Ectodermal cell (in vitro differentiated cells): ENCODE data around the gene C4orf17.
"Not testable (repeated sequence)": the region's sequence is repeated elsewhere in the genome, so short reads cannot be mapped to it uniquely, and the experiment has no call there.

Source experiments
- H3K27ac ChIP-seq: 2 replicates; pipeline ENCODE4 v1.7.0; 2013; ENCODE audit warnings: mild to moderate bottlenecking, low read depth, low read length; ENCODE audit not compliant: insufficient read depth, poor library complexity, severe bottlenecking
- H3K27me3 ChIP-seq: 2 replicates; pipeline ENCODE4 v1.7.0; 2013; ENCODE audit warnings: mild to moderate bottlenecking, low read length; ENCODE audit not compliant: insufficient read depth, control insufficient read depth, poor library complexity, severe bottlenecking
- H3K36me3 ChIP-seq: one replicate; pipeline ENCODE4 v1.7.0; 2013; ENCODE audit warnings: low read length; ENCODE audit not compliant: control insufficient read depth, insufficient read depth
- H3K4me1 ChIP-seq: one replicate; pipeline ENCODE4 v1.7.0; 2013; ENCODE audit warnings: low read length; ENCODE audit not compliant: control insufficient read depth, insufficient read depth
- H3K4me3 ChIP-seq: 2 replicates; pipeline ENCODE4 v1.7.0; 2013; ENCODE audit warnings: low read depth, low read length, control low read depth; ENCODE audit not compliant: insufficient read depth
- H3K9me3 ChIP-seq: 2 replicates; pipeline ENCODE4 v1.7.0; 2013; ENCODE audit warnings: mild to moderate bottlenecking, low read length, moderate library complexity; ENCODE audit not compliant: control insufficient read depth
- WGBS, 2 experiments: methylation state at CpG; one replicate each; pipeline ENCODE4 v1.1.7; 2013; ENCODE audit warnings: missing lambda C conversion rate in 2 of 2; 5-methylcytosine and 5-hydroxymethylcytosine counted together

The C4orf17 gene

DNA sequence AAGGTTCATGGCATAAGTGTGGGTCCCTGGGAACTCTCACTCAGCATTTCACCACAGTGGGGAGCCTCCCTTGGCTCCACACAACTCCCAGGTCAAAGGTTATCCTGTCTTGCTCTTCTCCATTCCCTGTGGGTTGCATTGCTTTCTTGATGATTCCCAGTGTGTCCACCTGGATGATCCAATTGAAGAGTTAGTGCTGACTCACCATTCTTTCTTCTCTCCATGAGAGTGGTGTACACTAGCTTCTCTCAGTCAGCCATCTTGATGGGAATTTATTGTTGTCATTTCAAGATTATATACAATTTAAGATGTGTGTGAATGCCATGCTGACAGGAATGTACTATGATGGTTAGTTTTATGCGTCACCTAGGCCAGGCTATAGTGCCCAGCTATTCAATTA is 25.6 kb upstream of the C4orf17 start:
- Histone ChIP-seq H3K27me3 (no peaks in the 10 kb centered on the region), H3K4me1 (no peaks in the 10 kb centered on the region), H3K9me3 (no peaks in the 10 kb centered on the region), H3K36me3 (no peaks in the 10 kb centered on the region), H3K4me3 (no peak overlapping the region), H3K27ac (no peak overlapping the region)
- 100% methylated on average over 1 of the region's 1 CpG for WGBS, 2 experiments

DNA sequence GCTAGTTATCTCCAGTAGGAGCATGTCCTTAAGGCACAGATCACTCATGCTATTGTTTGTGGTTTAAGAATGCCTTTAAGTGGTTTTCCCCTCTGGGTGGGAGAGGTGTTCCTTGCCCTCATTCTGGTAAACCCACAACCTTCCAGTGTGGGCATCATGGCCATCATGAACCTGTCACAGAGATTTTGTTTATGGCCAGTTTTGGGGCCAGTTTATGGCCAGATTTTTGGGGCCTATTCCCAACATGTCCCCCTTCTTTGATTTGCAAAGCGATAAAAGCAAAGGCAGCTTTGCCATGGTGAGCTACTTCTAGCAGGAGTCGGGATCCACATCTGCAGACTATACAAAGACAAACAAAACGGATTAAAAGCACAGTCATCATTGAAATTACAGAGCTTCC is 24.2 kb upstream of the C4orf17 start:
- not testable (repeated sequence) for H3K36me3 ChIP-seq, H3K4me3 ChIP-seq, H3K9me3 ChIP-seq, H3K4me1 ChIP-seq, H3K27ac ChIP-seq, H3K27me3 ChIP-seq
- 88 to 91% methylated on average over 3 of the region's 3 CpGs for WGBS, 2 experiments

DNA sequence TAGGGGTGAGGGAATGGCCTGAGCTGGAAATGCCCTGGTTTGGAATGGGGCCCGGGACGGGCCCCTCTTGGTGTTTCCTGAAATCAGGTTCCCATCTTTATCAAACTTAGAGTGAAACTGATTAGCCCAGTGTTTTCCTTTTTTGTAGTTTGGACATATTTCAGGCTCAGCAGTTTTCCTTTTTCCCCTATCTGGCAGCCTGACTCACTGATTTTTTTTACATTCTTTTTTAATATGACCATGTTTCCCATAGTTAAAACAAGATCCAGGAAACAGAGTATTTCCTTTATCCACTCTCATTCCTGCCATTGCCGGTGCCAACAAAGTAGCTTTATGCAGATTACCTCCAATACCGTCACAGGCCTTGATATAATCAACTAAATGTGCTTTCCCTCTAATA is 20.5 kb upstream of the C4orf17 start:
- Histone ChIP-seq H3K4me3 (no peak overlapping the region), H3K27ac (no peak overlapping the region), H3K36me3 (no peaks in the 10 kb centered on the region), H3K27me3 (no peaks in the 10 kb centered on the region), H3K4me1 (no peaks in the 10 kb centered on the region), H3K9me3 (no peaks in the 10 kb centered on the region)
- WGBS, 2 experiments, result 84 to 94% methylated on average over 4 of the region's 4 CpGs

DNA sequence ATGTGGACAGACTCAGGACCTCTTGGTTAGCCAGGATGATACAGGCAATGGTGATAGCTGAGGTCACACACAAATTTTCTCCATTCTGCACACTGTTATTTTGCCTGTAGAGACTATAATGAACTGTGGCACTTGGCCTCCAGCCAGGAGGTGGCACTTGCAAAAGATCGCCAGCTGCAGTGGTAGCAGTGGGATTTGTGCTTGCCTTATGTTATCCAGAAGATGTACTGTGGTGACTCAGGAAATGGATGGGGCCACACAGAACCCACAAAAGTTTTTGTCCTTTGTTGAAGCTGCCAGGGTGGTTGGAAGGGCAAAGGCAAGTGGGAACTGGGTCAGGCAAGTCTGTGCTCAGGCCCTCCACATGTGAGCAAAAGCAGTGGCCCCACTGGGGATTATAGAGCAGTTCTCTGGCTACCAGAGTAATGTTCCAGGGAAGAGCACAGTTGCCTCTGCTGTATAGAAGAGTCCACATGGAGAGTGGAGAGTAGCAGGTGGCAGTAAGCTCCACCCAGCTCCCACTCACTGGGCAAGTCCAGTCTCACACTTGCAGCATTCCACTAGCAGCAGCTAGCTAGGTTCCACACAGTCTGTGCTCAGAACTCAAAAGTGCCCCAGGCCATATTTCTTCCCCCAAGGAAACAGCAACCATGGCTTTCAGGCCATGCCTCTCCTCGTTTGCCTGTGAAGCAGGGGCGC is 5.9 kb upstream of the C4orf17 start:
- Histone ChIP-seq H3K9me3 (no peaks in the 10 kb centered on the region), H3K4me1 (no peaks in the 10 kb centered on the region), H3K27me3 (no peaks in the 10 kb centered on the region), H3K27ac (no peak overlapping the region), H3K36me3 (no peaks in the 10 kb centered on the region), H3K4me3 (no peak overlapping the region)
- WGBS, 2 experiments, result 92 to 96% methylated on average over 3 of the region's 3 CpGs

DNA sequence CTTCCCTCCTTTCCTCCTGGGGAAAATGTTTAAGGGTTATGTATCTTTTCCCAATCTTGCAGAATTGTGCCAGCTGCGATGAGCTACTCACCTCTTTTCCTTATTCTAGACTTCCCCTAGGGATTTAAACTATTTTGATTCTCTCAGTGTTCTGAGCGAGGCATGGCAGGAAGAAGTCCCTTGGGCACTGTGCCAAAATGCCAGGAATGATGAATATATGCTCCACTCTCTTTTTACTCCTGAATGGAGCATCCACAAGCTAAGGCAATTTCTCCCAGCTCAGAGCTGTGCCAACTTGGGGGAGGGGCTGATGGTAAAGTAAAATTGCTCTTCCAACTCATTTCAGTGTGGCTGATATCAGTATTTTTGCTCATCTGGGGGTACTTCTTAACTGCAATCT is 4.0 kb upstream of the C4orf17 start:
- Histone ChIP-seq H3K9me3 (no peaks in the 10 kb centered on the region), H3K4me3 (no peak overlapping the region), H3K27ac (no peak overlapping the region), H3K36me3 (no peaks in the 10 kb centered on the region), H3K4me1 (no peaks in the 10 kb centered on the region), H3K27me3 (no peaks in the 10 kb centered on the region)
- 92 to 97% methylated on average over 2 of the region's 2 CpGs for WGBS, 2 experiments

DNA sequence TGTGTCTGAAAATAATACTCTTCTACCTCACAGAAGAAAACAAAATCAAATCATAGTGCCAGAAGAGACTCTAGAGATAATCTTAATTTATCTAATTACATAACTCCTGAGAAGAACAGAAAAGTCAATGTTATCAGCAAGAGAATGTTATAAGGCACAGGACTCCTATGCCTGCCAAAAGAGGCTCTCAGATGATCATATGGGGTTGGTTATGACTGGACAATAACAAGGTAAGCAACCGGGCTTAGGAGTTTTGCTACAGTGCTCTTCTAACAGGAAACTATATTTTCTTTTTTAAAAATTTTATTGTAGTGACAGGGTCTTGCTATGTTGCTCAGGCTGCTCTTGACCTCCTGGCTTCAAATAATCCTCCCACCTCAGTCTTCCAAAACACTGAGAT is 3.5 kb upstream of the C4orf17 start:
- 92% methylated on average over 1 of the region's 1 CpG; no CpG with 5 or more reads in 1 of the 2 experiments for WGBS, 2 experiments
- H3K4me1 ChIP-seq, result no peaks in the 10 kb centered on the region
- H3K27me3 ChIP-seq, result no peaks in the 10 kb centered on the region
- H3K36me3 ChIP-seq, result no peaks in the 10 kb centered on the region
- H3K9me3 ChIP-seq, result no peaks in the 10 kb centered on the region
- no peak overlapping the region for H3K27ac ChIP-seq
- no peak overlapping the region for H3K4me3 ChIP-seq

GRCh38 chr4:99507762-99508161 is 3.1 kb upstream of the C4orf17 start:
- H3K27ac ChIP-seq, result no peak overlapping the region
- H3K9me3 ChIP-seq, result no peaks in the 10 kb centered on the region
- H3K4me1 ChIP-seq, result no peaks in the 10 kb centered on the region
- H3K27me3 ChIP-seq, result no peaks in the 10 kb centered on the region
- H3K36me3 ChIP-seq, result no peaks in the 10 kb centered on the region
- H3K4me3 ChIP-seq, result no peak overlapping the region

DNA sequence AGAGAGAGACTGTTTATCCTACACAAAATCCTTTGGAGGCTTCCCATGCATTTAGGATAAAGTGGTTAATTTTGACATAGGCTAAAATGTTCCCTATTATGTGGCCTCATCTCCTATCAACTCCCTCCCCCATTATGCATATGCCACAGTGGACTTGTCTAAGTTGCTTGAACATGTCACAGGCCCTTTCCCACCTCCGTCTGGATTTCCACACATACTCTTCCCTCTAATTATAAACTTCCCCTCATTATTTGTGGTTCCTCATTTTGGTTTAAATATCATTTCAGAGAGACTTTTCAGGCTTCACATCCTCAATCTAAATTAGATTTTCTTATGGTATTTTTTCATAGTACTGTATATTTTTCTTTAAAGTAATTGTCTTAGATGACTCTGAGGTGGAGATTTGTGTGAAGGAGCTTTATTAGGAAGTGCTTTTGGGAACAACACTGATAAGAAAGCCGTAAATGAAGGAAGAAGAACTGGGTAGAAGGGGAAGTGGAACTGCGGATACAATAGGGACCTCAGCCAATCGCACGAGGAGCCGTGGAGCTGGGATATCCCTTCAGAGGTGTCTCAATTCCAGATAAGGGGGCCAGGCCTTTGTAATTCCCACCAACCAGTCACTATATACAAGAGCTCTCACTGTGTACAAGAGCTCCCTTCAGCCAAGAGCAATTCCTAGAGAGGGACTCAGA is 7.9 kb downstream of the C4orf17 start:
- no peak overlapping the region for H3K4me3 ChIP-seq
- no peaks in the 10 kb centered on the region for H3K9me3 ChIP-seq
- no peaks in the 10 kb centered on the region for H3K36me3 ChIP-seq
- H3K27me3 ChIP-seq, result no peaks in the 10 kb centered on the region
- no peaks in the 10 kb centered on the region for H3K4me1 ChIP-seq
- H3K27ac ChIP-seq, result no peak overlapping the region
- 93 to 95% methylated on average over 6 of the region's 6 CpGs for WGBS, 2 experiments

- H3K4me1 ChIP-seq, result no peaks in the 10 kb centered on the region
- no peaks in the 10 kb centered on the region for H3K27me3 ChIP-seq
- no peak overlapping the region for H3K27ac ChIP-seq
- H3K4me3 ChIP-seq, result no peak overlapping the region
- H3K9me3 ChIP-seq, result no peaks in the 10 kb centered on the region
- H3K36me3 ChIP-seq, result no peaks in the 10 kb centered on the region
Observed at GRCh38 chr4:99529228-99529627, 18.4 kb downstream of the C4orf17 start.

- no peaks in the 10 kb centered on the region for H3K4me1 ChIP-seq
- no peaks in the 10 kb centered on the region for H3K9me3 ChIP-seq
- WGBS, 2 experiments, result 89 to 91% methylated on average over 3 of the region's 3 CpGs
- H3K4me3 ChIP-seq, result no peak overlapping the region
- H3K27me3 ChIP-seq, result no peaks in the 10 kb centered on the region
- no peaks in the 10 kb centered on the region for H3K36me3 ChIP-seq
- H3K27ac ChIP-seq, result no peak overlapping the region
Observed at GRCh38 chr4:99529956-99530355, 19.1 kb downstream of the C4orf17 start.
